H1 (cell line): Measurements from ENCODE around the gene TBC1D20. TPM values are rescaled to one million over a fixed set of nuclear protein-coding genes. Genes with fewer than 3 reads are reported as not detected.

ENCODE experiments used
- CTCF ChIA-PET: fragments of 300-600 bp; sonication (Branson Sonifier 250); formaldehyde crosslinking; loops from one replicate; lab custom pipeline; 2021; ENCODE audit not compliant: partially characterized antibody; lab: Charles Lee
- POLR2A ChIA-PET: fragments of 300-600 bp; sonication (Branson Sonifier 250); formaldehyde crosslinking; loops from one replicate; lab custom pipeline; 2021; ENCODE audit warnings: inconsistent platforms; ENCODE audit not compliant: partially characterized antibody; lab: Charles Lee
- DNase-seq, 2 experiments: peaks; one replicate each; pipeline versions ENCODE4 v3.0.0 to v3.0.0-alpha.2; 2010 to 2022; ENCODE audit warnings: low spot score in 2 of 2, low read depth in 1 of 2, mixed read lengths in 1 of 2
- FAIRE-seq: peaks from 2 replicates; lab custom pipeline; 2011; peaks lifted over from hg19 to GRCh38; lab: Jason Lieb, UNC
- H2AFZ ChIP-seq: 2 replicates; pipeline ENCODE4 v1.8.1; 2012; ENCODE audit warnings: low read length, inconsistent platforms
- H2AK5ac ChIP-seq: 2 replicates; pipeline ENCODE4 v1.6.1; 2013; ENCODE audit warnings: low read depth, low read length
- H2BK120ac ChIP-seq: replicated peaks from 2 replicates; pipeline ENCODE3; 2013; ENCODE audit warnings: low read depth, low read length, inconsistent platforms
- H2BK12ac ChIP-seq: 2 replicates; pipeline ENCODE4 v1.6.1; 2013; ENCODE audit warnings: low read depth, low read length
- H2BK15ac ChIP-seq: 2 replicates; pipeline ENCODE4 v1.6.1; 2013; ENCODE audit warnings: low read length
- H2BK20ac ChIP-seq: 2 replicates; pipeline ENCODE4 v1.6.1; 2013; ENCODE audit warnings: low read length
- H2BK5ac ChIP-seq: 2 replicates; pipeline ENCODE4 v1.6.1; 2013; ENCODE audit warnings: low read depth, low read length
- H3K14ac ChIP-seq: 2 replicates; pipeline ENCODE4 v1.6.1; 2013; ENCODE audit warnings: inconsistent platforms; ENCODE audit not compliant: insufficient read length
- H3K18ac ChIP-seq: 2 replicates; pipeline ENCODE4 v1.6.1; 2013; ENCODE audit warnings: low read length; ENCODE audit errors: extremely low read depth
- H3K23ac ChIP-seq: 2 replicates; pipeline ENCODE4 v1.6.1; 2013; ENCODE audit warnings: inconsistent platforms; ENCODE audit not compliant: insufficient read length
- H3K23me2 ChIP-seq: 2 replicates; pipeline ENCODE4 v1.6.1; 2013; ENCODE audit warnings: low read depth, low read length
- H3K27ac ChIP-seq: 2 replicates; pipeline ENCODE4 v1.6.1; 2011; ENCODE audit warnings: low read depth, low read length, inconsistent platforms
- H3K27me3 ChIP-seq, 4 experiments: replicated peaks in 1 of 4; 1 replicate in 1 of 4; 2 replicates in 3 of 4; pipeline versions ENCODE4 v1.6.1 to v1.8.1; 2011 to 2013; ENCODE audit warnings: low read length in 3 of 4, mild to moderate bottlenecking in 3 of 4, inconsistent platforms in 2 of 4, mixed read lengths in 2 of 4, moderate library complexity in 1 of 4; ENCODE audit not compliant: control insufficient read depth in 3 of 4, insufficient read depth in 3 of 4; ENCODE audit errors: extremely low read depth in 1 of 4
- H3K36me3 ChIP-seq, 4 experiments: 2 replicates each; pipeline versions ENCODE4 v1.6.1 to v1.8.1; 2011 to 2013; ENCODE audit warnings: mild to moderate bottlenecking in 4 of 4, low read length in 3 of 4, moderate library complexity in 2 of 4, control low read depth in 1 of 4, inconsistent platforms in 1 of 4; ENCODE audit not compliant: insufficient read depth in 4 of 4, control insufficient read depth in 2 of 4
- H3K4ac ChIP-seq: replicated peaks from 2 replicates; pipeline ENCODE3; 2013; ENCODE audit warnings: low read length, low read depth, mixed read lengths, inconsistent platforms; ENCODE audit not compliant: insufficient read length
- H3K4me1 ChIP-seq, 4 experiments: replicated peaks in 1 of 4; 1 replicate in 1 of 4; 2 replicates in 3 of 4; pipeline versions ENCODE4 v1.6.1 to v1.8.1; 2011 to 2013; ENCODE audit warnings: low read length in 3 of 4, inconsistent platforms in 2 of 4, mixed read lengths in 1 of 4; ENCODE audit not compliant: insufficient read depth in 4 of 4, control insufficient read depth in 3 of 4
- H3K4me2 ChIP-seq, 2 experiments: 2 replicates each; pipeline versions ENCODE4 v1.6.1 to v1.8.1; 2011 to 2013; ENCODE audit warnings: low read depth in 2 of 2, low read length in 2 of 2, control low read depth in 1 of 2, inconsistent platforms in 1 of 2, mild to moderate bottlenecking in 1 of 2; ENCODE audit not compliant: insufficient read depth in 1 of 2
- H3K4me3 ChIP-seq, 4 experiments: fragments of 200-600, 300-600 bp in 1 of 4; sonication (generic), shearing (Covaris generic), sonication (Bioruptor Twin) in 1 of 4; 2 replicates each; pipeline versions ENCODE4 v1.5.1 to v1.8.1; 2011 to 2016; ENCODE audit warnings: low read length in 4 of 4, low read depth in 3 of 4, control low read depth in 2 of 4, inconsistent platforms in 2 of 4, mild to moderate bottlenecking in 2 of 4, mixed read lengths in 1 of 4, moderate library complexity in 1 of 4; ENCODE audit not compliant: insufficient read depth in 2 of 4; ENCODE audit errors: extremely low read depth in 1 of 4
- H3K56ac ChIP-seq: replicated peaks from 2 replicates; pipeline ENCODE3; 2013; ENCODE audit warnings: low read depth, mild to moderate bottlenecking, mixed read lengths, low read length, inconsistent platforms; ENCODE audit not compliant: insufficient read length
- H3K79me1 ChIP-seq: 2 replicates; pipeline ENCODE4 v1.6.1; 2013; ENCODE audit warnings: low read depth, low read length, control low read depth
- H3K79me2 ChIP-seq, 2 experiments: 2 replicates each; pipeline versions ENCODE4 v1.6.1 to v1.8.1; 2012 to 2013; ENCODE audit warnings: low read length in 2 of 2, mild to moderate bottlenecking in 2 of 2, inconsistent platforms in 1 of 2; ENCODE audit not compliant: insufficient read depth in 2 of 2, control insufficient read depth in 1 of 2
- H3K9ac ChIP-seq, 4 experiments: replicated peaks in 1 of 4; 1 replicate in 1 of 4; 2 replicates in 3 of 4; pipeline versions ENCODE4 v1.6.1 to v1.8.1; 2011 to 2013; ENCODE audit warnings: low read depth in 3 of 4, low read length in 3 of 4, control low read depth in 2 of 4, mild to moderate bottlenecking in 2 of 4, moderate library complexity in 2 of 4, inconsistent platforms in 1 of 4; ENCODE audit errors: extremely low read depth in 1 of 4
- H3K9me3 ChIP-seq, 2 experiments: 2 replicates each; pipeline versions ENCODE4 v1.6.1 to v1.8.1; 2012 to 2013; ENCODE audit warnings: mild to moderate bottlenecking in 2 of 2, moderate library complexity in 2 of 2, control low read depth in 1 of 2, inconsistent platforms in 1 of 2, low read depth in 1 of 2, low read length in 1 of 2, mixed read lengths in 1 of 2; ENCODE audit not compliant: insufficient read depth in 2 of 2
- H4K20me1 ChIP-seq, 2 experiments: replicated peaks in 1 of 2; 2 replicates each; pipeline versions ENCODE3 to v1.8.1; 2011 to 2013; ENCODE audit warnings: inconsistent platforms in 2 of 2, low read length in 2 of 2, mild to moderate bottlenecking in 1 of 2; ENCODE audit not compliant: insufficient read depth in 2 of 2, control insufficient read depth in 1 of 2
- H4K5ac ChIP-seq: 2 replicates; pipeline ENCODE4 v1.6.1; 2013; ENCODE audit warnings: low read length, low read depth, mixed read lengths, inconsistent platforms; ENCODE audit not compliant: insufficient read length
- H4K8ac ChIP-seq: 2 replicates; pipeline ENCODE4 v1.8.0; 2013; ENCODE audit warnings: mild to moderate bottlenecking, moderate library complexity, low read length, inconsistent platforms; ENCODE audit not compliant: insufficient read depth; ENCODE audit errors: extremely low read depth
- H4K91ac ChIP-seq: replicated peaks from 2 replicates; pipeline ENCODE3; 2013; ENCODE audit warnings: low read length, mixed read lengths, inconsistent platforms; ENCODE audit not compliant: insufficient read length
- E2F6 ChIP-seq: IDR thresholded peaks from 2 replicates; pipeline ENCODE4 v1.6.1; 2012; ENCODE audit warnings: inconsistent platforms
- EGR1 ChIP-seq: IDR thresholded peaks from 2 replicates; pipeline ENCODE4 v1.6.1; 2011; ENCODE audit warnings: low read depth, low read length, borderline replicate concordance
- JUND ChIP-seq: IDR thresholded peaks from 2 replicates; pipeline ENCODE4 v1.6.1; 2011; ENCODE audit warnings: mild to moderate bottlenecking, improper control_type of control experiment, low read length
- RXRA ChIP-seq: IDR thresholded peaks from 2 replicates; pipeline ENCODE4 v1.6.1; 2011; ENCODE audit warnings: low read depth, mild to moderate bottlenecking, low read length, moderate library complexity; ENCODE audit not compliant: insufficient read depth
- SAP30 ChIP-seq: fragments of 300-600 bp; sonication (generic); IDR thresholded peaks from 2 replicates; pipeline ENCODE4 v1.7.1; 2012; ENCODE audit warnings: low read length, moderate library complexity, mild to moderate bottlenecking, inconsistent platforms; ENCODE audit not compliant: insufficient read depth, insufficient replicate concordance
- TBP ChIP-seq: IDR thresholded peaks from 2 replicates; pipeline ENCODE4 v1.6.1; 2011; ENCODE audit warnings: low read depth, low read length, improper control_type of control experiment
- ZNF274 ChIP-seq: IDR thresholded peaks from 2 replicates; pipeline ENCODE4 v1.7.0; 2012; ENCODE audit warnings: low read length, borderline replicate concordance; ENCODE audit errors: extremely low read depth
- WGBS, 2 experiments: shearing (Covaris generic) in 1 of 2; methylation state at CpG; one replicate each; pipeline versions ENCODE4 v1.1.6 to v1.1.7; 2013 to 2015; ENCODE audit warnings: low lambda C conversion rate in 2 of 2, mixed read lengths in 2 of 2, inconsistent platforms in 1 of 2, low coverage in 1 of 2, missing lambda C conversion rate in 1 of 2; ENCODE audit not compliant: insufficient replicate concordance in 2 of 2, insufficient coverage in 1 of 2, insufficient read length in 1 of 2; ENCODE audit errors: extremely low coverage in 1 of 2, missing lambda C conversion rate in 1 of 2; 5-methylcytosine and 5-hydroxymethylcytosine counted together
- long read RNA-seq, 2 experiments: library from RNA in 1 of 2; library from capped mRNA in 1 of 2; stranded (forward); transcript quantifications; one replicate each; pipeline ENCODE4 v2.0.0, GENCODE V29; 2021; ENCODE audit warnings: inconsistent platforms in 1 of 2
- polyA minus RNA-seq, 3 experiments: library from RNA; depleted of rRNA, polyadenylated mRNA; stranded (reverse); fragments of >200 nt; gene quantifications; 1 replicate in 2 of 3; 2 replicates in 1 of 3; pipeline ENCODE4 v1.2.3, GENCODE V29; 2011
- polyA plus RNA-seq, 7 experiments: library from polyadenylated mRNA; depleted of rRNA in 3 of 7; stranded (reverse) in 5 of 7; unstranded in 2 of 7; fragments of >200 nt in 5 of 7; fragments of 200-250 nt in 2 of 7; gene quantifications; 1 replicate in 5 of 7; 2 replicates in 1 of 7; 4 replicates in 1 of 7; pipeline versions ENCODE4 v1.2.1 to v1.2.3, GENCODE V29; 2011 to 2013; ENCODE audit warnings: missing spikeins in 2 of 7, mixed read lengths in 2 of 7
- total RNA-seq: library from RNA; stranded (reverse); fragmentation: NEBNext Ultra II Directional; extraction: Animal tissue kit (Norgen Biotek cat#: 25700); gene quantifications from 2 replicates; pipeline ENCODE4 v1.2.1, GENCODE V29; 2021

TBC1D20 gene
- total RNA-seq, result 16.2 and 17.1 TPM in 2 replicates
- polyA plus RNA-seq (2011; rRNA removed), result 14.5 and 17.4 TPM in 2 replicates
- 15.3 TPM for polyA plus RNA-seq (2011; cell fraction: cytosol; rRNA removed)
- 17.6 TPM for polyA plus RNA-seq (2011; cell fraction: nucleus; rRNA removed)
- polyA plus RNA-seq (2012, experiment 1 of 2), result 10.3 to 13.8 TPM (median 11.1 TPM) in 4 replicates
- polyA plus RNA-seq (2012, experiment 2 of 2), result 7.3 TPM
- polyA plus RNA-seq (2013, experiment 1 of 2), result 9.0 TPM
- polyA plus RNA-seq (2013, experiment 2 of 2), result 9.2 TPM
- polyA minus RNA-seq (2011; rRNA and poly(A)+ RNA removed), result 28.3 and 34.3 TPM in 2 replicates
- polyA minus RNA-seq (2011; cell fraction: cytosol; rRNA and poly(A)+ RNA removed), result 9.1 TPM
- polyA minus RNA-seq (2011; cell fraction: nucleus; rRNA and poly(A)+ RNA removed), result 8.4 TPM
- long read RNA-seq, experiment 1, full-length matches to known transcripts, result 2 of 7 reads
- long read RNA-seq, experiment 1, partial matches to known transcripts, result 1 of 7 reads
- long read RNA-seq, experiment 1, other reads (novel, unspliced or antisense), result 4 of 7 reads
- long read RNA-seq, experiment 2, partial matches to known transcripts, result 0 of 6 reads
- long read RNA-seq, experiment 2, other reads (novel, unspliced or antisense), result 6 of 6 reads

GRCh38 chr20:462199-462991 lies at the start of gene TBC1D20:
TSS of gene TBC1D20 (minus strand) at chr20:462533. CDS start at chr20:462405, 128 bp downstream.
- WGBS, 2 experiments, result 5% methylated on average over 27 of the region's 80 CpGs; no CpG with 5 or more reads in 1 of the 2 experiments
- Histone ChIP-seq H2BK120ac (no peak within 1 kb of the TSS), H4K91ac (peak within 1 kb of the TSS; percentile 35), H4K5ac (no peak within 1 kb of the TSS), H2BK5ac (peak within 1 kb of the TSS; percentile 3; the same call in 1 of the 2 replicates), H3K27ac (peak within 1 kb of the TSS; percentile 41; the same call in 1 of the 2 replicates), H2AK5ac (no peak within 1 kb of the TSS), H3K4me3 (peak within 1 kb of the TSS; percentile 70 to 86 (median 82)), H3K36me3 (no peaks in the 10 kb centered on the region), H3K4me1 (peaks cover 0 to 4% (median 1%) of the 10 kb centered on the region in 4 experiments; a peak in 3 of 7 replicates), H2BK15ac (0 out of 2 replicates have a peak within 1 kb of the TSS, but pooled peaks have one; percentile 48), H3K18ac (no peak within 1 kb of the TSS; the same call in none of the 2 replicates), H3K9me3 (peaks cover 3 to 6% of the 10 kb centered on the region in 2 experiments; a peak in 3 of 4 replicates), H2BK12ac (no peak within 1 kb of the TSS), H3K23ac (no peak within 1 kb of the TSS), H3K79me1 (peaks cover 5% of the 10 kb centered on the region; the same call in 1 of the 2 replicates), H2AFZ (peak within 1 kb of the TSS; percentile 62), H4K8ac (peak within 1 kb of the TSS; percentile 25), H3K79me2 (peaks cover 4 to 42% of the 10 kb centered on the region in 2 experiments), H4K20me1 (peaks cover 2 to 14% of the 10 kb centered on the region in 2 experiments), H3K4me2 (peak within 1 kb of the TSS; percentile 70 to 82), H3K23me2 (peaks cover 6% of the 10 kb centered on the region; the same call in 1 of the 2 replicates), H3K27me3 (peaks cover 0 to 9% (median 7%) of the 10 kb centered on the region in 4 experiments; a peak in 3 of 7 replicates), H3K14ac (no peak within 1 kb of the TSS), H2BK20ac (no peak within 1 kb of the TSS), H3K4ac (peak within 1 kb of the TSS; percentile 19), H3K9ac (peak within 1 kb of the TSS; percentile 56 to 76 (median 66); a peak in 6 of 7 replicates), H3K56ac (peak within 1 kb of the TSS; percentile 59)
- ChIA-PET POLR2A (interaction anchor here (0.7 to 5.1 kb wide), 15 partner anchors 10 to 205 kb away, joined by 3 to 26 read pairs (median 4); no protein-coding TSS in a partner anchor), CTCF (interaction anchor here (0.9 kb wide), 1 partner anchor 14 kb away, joined by 3 read pairs; no protein-coding TSS in a partner anchor)
- FAIRE-seq (peak; percentile 75), DNase-seq (peak; percentile 49 to 86)
- TF ChIP-seq RXRA (no peak), SAP30 (no peak), JUND (no peak), EGR1 (peak; percentile 45; the same call in 1 of the 2 replicates), ZNF274 (no peak), E2F6 (peak; percentile 88), TBP (no peak)
